HepG2 (cell line): Measurements from ENCODE around the gene PMVK. TPM values are rescaled to one million over a fixed set of nuclear protein-coding genes. Genes with fewer than 3 reads are reported as not detected.

Experiments
- CCDC6 ChIP-seq: sonication (generic); formaldehyde crosslinking; IDR thresholded peaks from 2 replicates; pipeline ENCODE4 v1.8.1; 2022; ENCODE audit warnings: mild to moderate bottlenecking, missing genetic modification reagents, moderate library complexity
- GATAD2A ChIP-seq: IDR thresholded peaks from 2 replicates; pipeline ENCODE4 v1.6.1; 2016
- GPBP1L1 ChIP-seq: sonication (generic); formaldehyde crosslinking; IDR thresholded peaks from 2 replicates; pipeline ENCODE4 v1.5.0; 2020; ENCODE audit warnings: mild to moderate bottlenecking, missing genetic modification reagents
- HMGXB3 ChIP-seq: sonication (generic); formaldehyde crosslinking; IDR thresholded peaks from 2 replicates; pipeline ENCODE4 v1.4.0; 2020; ENCODE audit warnings: missing genetic modification reagents, borderline replicate concordance
- KDM1A ChIP-seq: IDR thresholded peaks from 2 replicates; pipeline ENCODE4 v1.6.1; 2016; ENCODE audit warnings: missing compliant biosample characterization
- NFIC ChIP-seq: IDR thresholded peaks from 2 replicates; pipeline ENCODE4 v1.6.1; 2012; ENCODE audit warnings: mild to moderate bottlenecking, low read length, inconsistent platforms
- RCOR2 ChIP-seq: IDR thresholded peaks from 2 replicates; pipeline ENCODE4 v1.6.1; 2016; ENCODE audit warnings: missing biosample characterization, missing genetic modification reagents
- SAFB2 ChIP-seq: sonication (generic); formaldehyde crosslinking; IDR thresholded peaks from 2 replicates; pipeline ENCODE4 v1.5.1; 2020; ENCODE audit warnings: missing genetic modification reagents, low read depth, mild to moderate bottlenecking, borderline replicate concordance
- SAP130 ChIP-seq: IDR thresholded peaks from 2 replicates; pipeline ENCODE4 v1.6.1; 2016; ENCODE audit warnings: low read depth
- SMARCE1 ChIP-seq: fragments of 450-650 bp; IDR thresholded peaks from 2 replicates; pipeline ENCODE4 v1.6.1; 2017; ENCODE audit warnings: borderline replicate concordance
- TARDBP ChIP-seq: sonication (generic); formaldehyde crosslinking; IDR thresholded peaks from 2 replicates; pipeline ENCODE4 v1.8.0; 2022; ENCODE audit warnings: mild to moderate bottlenecking, missing genetic modification reagents
- ZNF160 ChIP-seq: sonication (generic); formaldehyde crosslinking; IDR thresholded peaks from 2 replicates; pipeline ENCODE4 v1.8.0; 2022; ENCODE audit warnings: mild to moderate bottlenecking, inconsistent platforms, missing genetic modification reagents
- ZNF30 ChIP-seq: sonication (generic); formaldehyde crosslinking; IDR thresholded peaks from 2 replicates; pipeline ENCODE4 v1.5.0; 2020; ENCODE audit warnings: mild to moderate bottlenecking, missing genetic modification reagents
- ZNF354B ChIP-seq: sonication (generic); formaldehyde crosslinking; IDR thresholded peaks from 2 replicates; pipeline ENCODE4 v1.8.0; 2022; ENCODE audit warnings: mild to moderate bottlenecking, missing genetic modification reagents
- ZNF468 ChIP-seq: sonication (generic); formaldehyde crosslinking; IDR thresholded peaks from 2 replicates; pipeline ENCODE4 v1.8.0; 2022; ENCODE audit warnings: mild to moderate bottlenecking, moderate library complexity, missing genetic modification reagents
- ZNF574 ChIP-seq: sonication (generic); formaldehyde crosslinking; IDR thresholded peaks from 2 replicates; pipeline ENCODE4 v1.4.0; 2020; ENCODE audit warnings: missing genetic modification reagents
- ZNF710 ChIP-seq: sonication (generic); formaldehyde crosslinking; IDR thresholded peaks from 2 replicates; pipeline ENCODE4 v1.5.0; 2020; ENCODE audit warnings: mild to moderate bottlenecking, missing genetic modification reagents, borderline replicate concordance
- polyA plus RNA-seq, 8 experiments: library from polyadenylated mRNA; depleted of rRNA in 3 of 8; stranded (reverse) in 7 of 8; unstranded in 1 of 8; fragments of >200 nt; fragmentation: Illumina TruSeq in 4 of 8; extraction: Trizol in 4 of 8; gene quantifications; 2 replicates each; pipeline versions ENCODE4 v1.2.1 to v1.2.3, GENCODE V29; 2011 to 2016; ENCODE audit warnings: low read depth in 4 of 8, missing spikeins in 1 of 8, mixed read lengths in 1 of 8; ENCODE audit not compliant: insufficient read depth in 1 of 8
- total RNA-seq, 5 experiments: library from RNA; depleted of rRNA; stranded (reverse); fragments of >200 nt; fragmentation: Illumina TruSeq; extraction: Trizol; gene quantifications; 2 replicates each; pipeline ENCODE4 v1.2.3, GENCODE V29; 2016; ENCODE audit warnings: low read depth in 1 of 5

The PMVK gene
- total and polyA plus RNA-seq, 2 of the 13 experiments (the other 11 are each of a cell fraction or from before 2014, with no cell fraction given) = 3.9 to 12.6 TPM

GRCh38 chr1:154944401-154945159 is 8.1 kb upstream of the PMVK start (continued):
- TF ChIP-seq TARDBP (CRISPR knock-in tag) (peak; percentile 83), ZNF468 (CRISPR knock-in tag) (no peak), CCDC6 (peak; percentile 72; the same call in 1 of the 2 replicates), ZNF710 (CRISPR knock-in tag) (peak; percentile 72), ZNF574 (CRISPR knock-in tag) (peak; percentile 73), ZNF354B (CRISPR knock-in tag) (no peak), SAFB2 (CRISPR knock-in tag) (no peak), KDM1A (no peak), NFIC (no peak), HMGXB3 (CRISPR knock-in tag) (no peak), SAP130 (CRISPR knock-in tag) (peak; percentile 87), RCOR2 (no peak), GATAD2A (peak; percentile 80), ZNF160 (CRISPR knock-in tag) (peak; percentile 42; the same call in 1 of the 2 replicates), GPBP1L1 (CRISPR knock-in tag) (no peak), SMARCE1 (no peak), ZNF30 (CRISPR knock-in tag) (no peak)
